ENCODE results near the gene GREB1L. TPM values are rescaled to one million over a fixed set of nuclear protein-coding genes. Genes with fewer than 3 reads are reported as not detected.

Gene GREB1L
- total and polyA plus RNA-seq, 2 experiments from 2014 or later: 14.0 to 16.8 TPM

DNA sequence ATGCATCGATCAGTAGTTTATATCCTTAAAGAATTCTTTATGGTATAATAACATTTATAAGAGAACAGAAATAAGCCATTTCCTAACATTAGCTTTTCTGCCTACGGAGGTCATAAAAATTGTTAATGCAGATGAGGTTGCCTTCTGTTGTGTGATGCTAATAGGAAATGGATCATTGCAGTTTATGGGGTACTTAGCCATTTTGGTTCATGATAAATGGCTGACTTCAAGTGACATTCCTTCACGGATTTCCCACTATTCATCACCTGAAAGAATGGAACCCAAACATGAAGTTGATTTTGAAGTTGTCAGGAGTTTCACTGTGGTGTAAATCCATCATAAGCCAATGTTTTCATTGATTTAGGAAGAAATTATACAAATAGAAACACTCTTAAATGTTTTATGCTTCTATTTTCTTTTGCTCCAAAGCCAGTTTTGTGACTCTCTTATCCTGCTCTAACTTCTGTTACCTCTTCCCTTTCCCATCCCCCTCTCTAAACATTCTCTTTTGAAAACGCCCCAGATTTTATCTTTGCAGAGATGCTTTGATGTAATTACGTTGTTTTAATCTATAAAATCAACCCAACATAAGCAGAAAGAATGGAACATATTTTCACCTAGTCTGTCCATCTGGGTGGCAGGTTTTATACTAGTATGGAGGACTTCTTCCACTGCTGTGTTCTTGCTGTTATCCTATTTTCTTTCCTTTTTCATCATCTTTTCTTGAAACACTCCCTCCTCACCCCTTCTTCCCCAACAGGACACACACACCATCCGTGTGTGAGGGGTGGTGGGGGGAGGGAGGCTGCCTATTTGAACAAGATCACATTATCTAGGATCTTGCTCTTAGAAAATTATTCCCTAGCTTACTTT, 58.2 kb downstream of the GREB1L start:
- no peak for DNase-seq (ENCODE audit: low spot score)
- Histone ChIP-seq H3K9me3 (ENCODE audit: low read depth) (no peaks in the 10 kb centered on the region), H2AFZ (no peak overlapping the region), H3K4me2 (no peak overlapping the region), H4K20me1 (ENCODE audit: insufficient read depth, poor library complexity, severe bottlenecking) (no peaks in the 10 kb centered on the region), H3K4me3 (no peak overlapping the region), H3K79me2 (no peaks in the 10 kb centered on the region), H3K9me2 (replicated peaks; ENCODE audit: insufficient read depth) (no peaks in the 10 kb centered on the region), H3K36me3 (replicated peaks; ENCODE audit: insufficient read depth, low read depth) (no peaks in the 10 kb centered on the region), H3K27me3 (no peaks in the 10 kb centered on the region), H3K4me1 (ENCODE audit: insufficient read depth) (peaks cover 10% of the 10 kb centered on the region), H3K27ac (peak overlapping the region; percentile 9)
- TF ChIP-seq, protein P1, sequence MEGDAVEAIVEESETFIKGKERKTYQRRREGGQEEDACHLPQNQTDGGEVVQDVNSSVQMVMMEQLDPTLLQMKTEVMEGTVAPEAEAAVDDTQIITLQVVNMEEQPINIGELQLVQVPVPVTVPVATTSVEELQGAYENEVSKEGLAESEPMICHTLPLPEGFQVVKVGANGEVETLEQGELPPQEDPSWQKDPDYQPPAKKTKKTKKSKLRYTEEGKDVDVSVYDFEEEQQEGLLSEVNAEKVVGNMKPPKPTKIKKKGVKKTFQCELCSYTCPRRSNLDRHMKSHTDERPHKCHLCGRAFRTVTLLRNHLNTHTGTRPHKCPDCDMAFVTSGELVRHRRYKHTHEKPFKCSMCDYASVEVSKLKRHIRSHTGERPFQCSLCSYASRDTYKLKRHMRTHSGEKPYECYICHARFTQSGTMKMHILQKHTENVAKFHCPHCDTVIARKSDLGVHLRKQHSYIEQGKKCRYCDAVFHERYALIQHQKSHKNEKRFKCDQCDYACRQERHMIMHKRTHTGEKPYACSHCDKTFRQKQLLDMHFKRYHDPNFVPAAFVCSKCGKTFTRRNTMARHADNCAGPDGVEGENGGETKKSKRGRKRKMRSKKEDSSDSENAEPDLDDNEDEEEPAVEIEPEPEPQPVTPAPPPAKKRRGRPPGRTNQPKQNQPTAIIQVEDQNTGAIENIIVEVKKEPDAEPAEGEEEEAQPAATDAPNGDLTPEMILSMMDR (IDR thresholded peaks at IDR 0.05; ENCODE audit: poor library complexity): no peak
- no peak for TF ChIP-seq EZH2 (IDR thresholded peaks at IDR 0.05; ENCODE audit: borderline replicate concordance)
- no peak for TF ChIP-seq EZH2phosphoT487 (IDR thresholded peaks at IDR 0.05; ENCODE audit: low read depth, severe bottlenecking, unreplicated experiment)
- WGBS (ENCODE audit: low lambda C conversion rate, missing lambda C conversion rate): 25% methylated on average over 6 of the region's 6 CpGs

GRCh38 chr18:21300908-21301200, 58.8 kb downstream of the GREB1L start:
- H3K79me2 ChIP-seq: no peaks in the 10 kb centered on the region
- no peaks in the 10 kb centered on the region for H4K20me1 ChIP-seq (ENCODE audit: insufficient read depth, poor library complexity, severe bottlenecking)
- peak overlapping the region; percentile 9 for H3K27ac ChIP-seq
- no peaks in the 10 kb centered on the region for H3K9me2 ChIP-seq (replicated peaks; ENCODE audit: insufficient read depth)
- H3K27me3 ChIP-seq: no peaks in the 10 kb centered on the region
- H2AFZ ChIP-seq: no peak overlapping the region
- H3K36me3 ChIP-seq (replicated peaks; ENCODE audit: insufficient read depth, low read depth): no peaks in the 10 kb centered on the region
- H3K4me2 ChIP-seq: no peak overlapping the region
- H3K4me3 ChIP-seq: no peak overlapping the region
- no peaks in the 10 kb centered on the region for H3K9me3 ChIP-seq (ENCODE audit: low read depth)
- no peak for DNase-seq (ENCODE audit: low spot score)
- 25% methylated on average over 1 of the region's 1 CpG for WGBS (ENCODE audit: low lambda C conversion rate, missing lambda C conversion rate)
- H3K4me1 ChIP-seq (ENCODE audit: insufficient read depth): peaks cover 10% of the 10 kb centered on the region
- no peak for TF ChIP-seq EZH2phosphoT487 (IDR thresholded peaks at IDR 0.05; ENCODE audit: low read depth, severe bottlenecking, unreplicated experiment)
- TF ChIP-seq EZH2 (IDR thresholded peaks at IDR 0.05; ENCODE audit: borderline replicate concordance): no peak
- TF ChIP-seq, protein P1 (IDR thresholded peaks at IDR 0.05; ENCODE audit: poor library complexity): no peak

DNA sequence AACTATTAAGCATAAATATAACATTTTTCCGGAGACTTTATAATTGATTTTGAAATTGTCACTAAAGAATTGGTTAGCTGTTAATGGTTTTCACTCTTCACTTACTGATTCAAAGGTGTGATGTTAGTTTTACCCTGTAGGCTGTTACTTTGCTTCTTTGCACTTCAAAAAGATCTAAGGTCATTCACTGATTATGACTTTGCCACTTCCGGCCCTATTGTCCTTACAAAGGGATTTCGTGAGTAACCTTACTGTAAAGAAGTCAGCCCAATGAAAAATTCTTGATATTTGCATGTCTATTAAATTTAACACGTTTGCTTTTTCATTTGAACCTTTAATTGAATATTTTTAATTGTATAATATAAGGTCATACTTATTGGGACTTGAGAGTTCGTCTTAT, 61.4 kb downstream of the GREB1L start:
- no peaks in the 10 kb centered on the region for H3K79me2 ChIP-seq
- H3K27me3 ChIP-seq: no peaks in the 10 kb centered on the region
- H3K27ac ChIP-seq: no peak overlapping the region
- TF ChIP-seq EZH2phosphoT487 (IDR thresholded peaks at IDR 0.05; ENCODE audit: low read depth, severe bottlenecking, unreplicated experiment) (no peak), EZH2 (IDR thresholded peaks at IDR 0.05; ENCODE audit: borderline replicate concordance) (no peak)
- TF ChIP-seq, protein P1 (IDR thresholded peaks at IDR 0.05; ENCODE audit: poor library complexity): no peak
- H3K36me3 ChIP-seq (replicated peaks; ENCODE audit: insufficient read depth, low read depth): no peaks in the 10 kb centered on the region
- no peak overlapping the region for H3K4me2 ChIP-seq
- no peaks in the 10 kb centered on the region for H3K9me2 ChIP-seq (replicated peaks; ENCODE audit: insufficient read depth)
- H2AFZ ChIP-seq: no peak overlapping the region
- H4K20me1 ChIP-seq (ENCODE audit: insufficient read depth, poor library complexity, severe bottlenecking): no peaks in the 10 kb centered on the region
- H3K9me3 ChIP-seq (ENCODE audit: low read depth): no peaks in the 10 kb centered on the region
- WGBS (ENCODE audit: low lambda C conversion rate, missing lambda C conversion rate): 48% methylated on average over 5 of the region's 5 CpGs
- no peak for DNase-seq (ENCODE audit: low spot score)
- H3K4me1 ChIP-seq (ENCODE audit: insufficient read depth): peaks cover 10% of the 10 kb centered on the region
- no peak overlapping the region for H3K4me3 ChIP-seq
